Fibroblast of mammary gland (primary cell): ENCODE data around the gene SPECC1.

Experiments used
- DNase-seq: peaks from one replicate; pipeline ENCODE4 v3.0.0-alpha.2; 2010; ENCODE audit warnings: low read depth
- H3K4me3 ChIP-seq: 2 replicates; pipeline ENCODE4 v1.5.1; 2011; ENCODE audit warnings: low read depth, mild to moderate bottlenecking, low read length, moderate library complexity; ENCODE audit not compliant: control insufficient read depth
- CTCF ChIP-seq: conservative IDR thresholded peaks from 2 replicates; pipeline ENCODE4 v1.5.1; 2011; ENCODE audit warnings: low read depth, low read length, inconsistent platforms; ENCODE audit not compliant: control insufficient read depth, insufficient read depth

The SPECC1 gene

GRCh38 chr17:19992803-19993713 is 16.1 kb upstream of the SPECC1 start:
- peak; percentile 81 for DNase-seq
- H3K4me3 ChIP-seq = no peak overlapping the region
- TF ChIP-seq CTCF = peak; percentile 56

- no peak overlapping the region for H3K4me3 ChIP-seq
- TF ChIP-seq CTCF = no peak
- no peak for DNase-seq
These were observed 13.1 kb upstream of the SPECC1 start for GRCh38 chr17:19996086-19996485.

GRCh38 chr17:19996502-19996901 is 12.7 kb upstream of the SPECC1 start:
- TF ChIP-seq CTCF = no peak
- no peak overlapping the region for H3K4me3 ChIP-seq
- DNase-seq = no peak

- peak; percentile 15 for DNase-seq
- H3K4me3 ChIP-seq = peak overlapping the region; percentile 75
These were observed 712 bp upstream of the SPECC1 start for GRCh38 chr17:20008242-20009051.

GRCh38 chr17:20009052-20009301 is 182 bp upstream of the SPECC1 start:
- H3K4me3 ChIP-seq = peak overlapping the region; percentile 75
- no peak for TF ChIP-seq CTCF
- DNase-seq = no peak

More at GRCh38 chr17:20008242-20009051, 712 bp upstream of the SPECC1 start:
- no peak for TF ChIP-seq CTCF

- H3K4me3 ChIP-seq = peak overlapping the region; percentile 34
- peak; percentile 64 for TF ChIP-seq CTCF
- peak; percentile 61 for DNase-seq
These were observed 1.1 kb downstream of the SPECC1 start for GRCh38 chr17:20010099-20010863.
